Activated B cell treated with CpG ODN at 0.5 μM for 24 hours (primary cell): ENCODE measurements around the gene CACNG3. TPM values are rescaled to one million over a fixed set of nuclear protein-coding genes. Genes with fewer than 3 reads are reported as not detected.
"Not testable (repeated sequence)": the region's sequence is repeated elsewhere in the genome, so short reads cannot be mapped to it uniquely, and the experiment has no call there.

Experiments used
- ATAC-seq: fragments of 200-7000 bp; cut with Tn5 transposase; one replicate; pipeline ENCODE4 v1.10.0; 2021; ENCODE audit warnings: low read depth, mild to moderate bottlenecking, moderate library complexity
- CTCF ChIA-PET: fragments of 350-600 bp; sonication (Branson Sonifier 250); formaldehyde crosslinking; loops from one replicate; lab custom pipeline; 2021; ENCODE audit warnings: antibody characterized with exemption; lab: Charles Lee
- POLR2A ChIA-PET: fragments of 350-600 bp; sonication (Branson Sonifier 250); formaldehyde crosslinking; loops from one replicate; lab custom pipeline; 2021; ENCODE audit warnings: antibody characterized with exemption; lab: Charles Lee
- DNase-seq: peaks from one replicate; pipeline ENCODE4 v3.0.0; 2022
- H3K27ac Mint-ChIP-seq: one replicate; pipeline ENCODE4 v1.8.0; 2020; ENCODE audit warnings: mixed read lengths
- H3K27me3 Mint-ChIP-seq: one replicate; pipeline ENCODE4 v1.8.0; 2021; ENCODE audit warnings: mixed read lengths
- H3K36me3 Mint-ChIP-seq: one replicate; pipeline ENCODE4 v1.8.0; 2021; ENCODE audit warnings: low read depth, mixed read lengths
- H3K4me1 Mint-ChIP-seq: one replicate; pipeline ENCODE4 v1.8.0; 2021; ENCODE audit warnings: mixed read lengths
- H3K4me3 Mint-ChIP-seq: one replicate; pipeline ENCODE4 v1.8.0; 2020; ENCODE audit warnings: mild to moderate bottlenecking, mixed read lengths
- H3K9me3 Mint-ChIP-seq: one replicate; pipeline ENCODE4 v1.8.0; 2020; ENCODE audit warnings: mixed read lengths
- CTCF ChIP-seq: fragments of 200-600 bp; IDR thresholded peaks from one replicate; pipeline ENCODE4 v1.8.0; 2022; ENCODE audit warnings: antibody characterized with exemption, mild to moderate bottlenecking
- intact Hi-C: fragments of 100-400 bp; cut with micrococcal nuclease; formaldehyde crosslinking; loops from one replicate; pipeline ENCODE4 v1.15.1; 2024
- total RNA-seq: library from RNA; stranded (reverse); gene quantifications from 2 replicates; pipeline ENCODE4 v1.2.3, GENCODE V29; 2022

CACNG3 gene
- total RNA-seq, 1 donor from 2014 or later, result not detected

- no peak overlapping the region for H3K4me3 Mint-ChIP-seq
- POLR2A ChIA-PET, result no interaction called here
- intact Hi-C loops, result no loop called here
Measured at GRCh38 chr16:24336491-24336890, 80.4 kb downstream of the CACNG3 start.

GRCh38 chr16:24337013-24337412, 80.9 kb downstream of the CACNG3 start:
- peaks cover 7% of the 10 kb centered on the region for H3K9me3 Mint-ChIP-seq
- POLR2A ChIA-PET, result no interaction called here
- peaks cover 6% of the 10 kb centered on the region for H3K27me3 Mint-ChIP-seq
- H3K36me3 Mint-ChIP-seq, result no peaks in the 10 kb centered on the region
- intact Hi-C loops, result no loop called here
- no peak overlapping the region for H3K4me3 Mint-ChIP-seq
- H3K4me1 Mint-ChIP-seq, result no peaks in the 10 kb centered on the region
- TF ChIP-seq CTCF, result no peak
- DNase-seq, result no peak
- ATAC-seq, result no peak
- no peak overlapping the region for H3K27ac Mint-ChIP-seq
- CTCF ChIA-PET, result no interaction called here

More at GRCh38 chr16:24336491-24336890, 80.4 kb downstream of the CACNG3 start:
- no peak for TF ChIP-seq CTCF
- Mint-ChIP-seq H3K36me3 (no peaks in the 10 kb centered on the region), H3K4me1 (no peaks in the 10 kb centered on the region), H3K27ac (no peak overlapping the region), H3K9me3 (peaks cover 7% of the 10 kb centered on the region), H3K27me3 (peaks cover 6% of the 10 kb centered on the region)
- ATAC-seq, result no peak
- DNase-seq, result no peak
- CTCF ChIA-PET, result no interaction called here

- POLR2A ChIA-PET, H3K36me3 Mint-ChIP-seq, intact Hi-C loops, ATAC-seq, H3K9me3 Mint-ChIP-seq, H3K4me3 Mint-ChIP-seq, CTCF ChIA-PET, H3K4me1 Mint-ChIP-seq, DNase-seq, H3K27ac Mint-ChIP-seq: not testable (repeated sequence)
- H3K27me3 Mint-ChIP-seq, result peaks cover 16% of the 10 kb centered on the region
Measured at GRCh38 chr16:24343829-24344228, 87.7 kb downstream of the CACNG3 start.

GRCh38 chr16:24344784-24345183, 88.6 kb downstream of the CACNG3 start:
- no peak for TF ChIP-seq CTCF
- Mint-ChIP-seq H3K27ac (no peak overlapping the region), H3K9me3 (no peaks in the 10 kb centered on the region), H3K4me3 (no peak overlapping the region), H3K4me1 (no peaks in the 10 kb centered on the region), H3K27me3 (peaks cover 17% of the 10 kb centered on the region), H3K36me3 (no peaks in the 10 kb centered on the region)
- intact Hi-C loops, result no loop called here
- no peak for DNase-seq
- ATAC-seq, result no peak
- POLR2A ChIA-PET, result no interaction called here
- CTCF ChIA-PET, result no interaction called here

GRCh38 chr16:24345704-24346103, 89.6 kb downstream of the CACNG3 start:
- ChIA-PET POLR2A (no interaction called here), CTCF (no interaction called here)
- no peaks in the 10 kb centered on the region for H3K4me1 Mint-ChIP-seq
- TF ChIP-seq CTCF, result no peak
- intact Hi-C loops, result no loop called here
- no peak for DNase-seq
- peaks cover 20% of the 10 kb centered on the region for H3K27me3 Mint-ChIP-seq
- H3K9me3 Mint-ChIP-seq, result no peaks in the 10 kb centered on the region
- no peak overlapping the region for H3K27ac Mint-ChIP-seq
- H3K4me3 Mint-ChIP-seq, result no peak overlapping the region
- no peak for ATAC-seq
- H3K36me3 Mint-ChIP-seq, result no peaks in the 10 kb centered on the region

- Mint-ChIP-seq H3K36me3 (no peaks in the 10 kb centered on the region), H3K4me3 (no peak overlapping the region), H3K9me3 (no peaks in the 10 kb centered on the region), H3K27me3 (peaks cover 20% of the 10 kb centered on the region), H3K27ac (no peak overlapping the region), H3K4me1 (no peaks in the 10 kb centered on the region)
- TF ChIP-seq CTCF, result no peak
- POLR2A ChIA-PET, result no interaction called here
- CTCF ChIA-PET, result no interaction called here
- ATAC-seq (no peak), DNase-seq (no peak)
- intact Hi-C loops, result no loop called here
Measured at GRCh38 chr16:24346734-24347133, 90.6 kb downstream of the CACNG3 start.
